Measurements from ENCODE around the gene CEMIP.
A peak's percentile ranks its signal among the peaks of the same experiment; 100 is the strongest.

The CEMIP gene

DNA sequence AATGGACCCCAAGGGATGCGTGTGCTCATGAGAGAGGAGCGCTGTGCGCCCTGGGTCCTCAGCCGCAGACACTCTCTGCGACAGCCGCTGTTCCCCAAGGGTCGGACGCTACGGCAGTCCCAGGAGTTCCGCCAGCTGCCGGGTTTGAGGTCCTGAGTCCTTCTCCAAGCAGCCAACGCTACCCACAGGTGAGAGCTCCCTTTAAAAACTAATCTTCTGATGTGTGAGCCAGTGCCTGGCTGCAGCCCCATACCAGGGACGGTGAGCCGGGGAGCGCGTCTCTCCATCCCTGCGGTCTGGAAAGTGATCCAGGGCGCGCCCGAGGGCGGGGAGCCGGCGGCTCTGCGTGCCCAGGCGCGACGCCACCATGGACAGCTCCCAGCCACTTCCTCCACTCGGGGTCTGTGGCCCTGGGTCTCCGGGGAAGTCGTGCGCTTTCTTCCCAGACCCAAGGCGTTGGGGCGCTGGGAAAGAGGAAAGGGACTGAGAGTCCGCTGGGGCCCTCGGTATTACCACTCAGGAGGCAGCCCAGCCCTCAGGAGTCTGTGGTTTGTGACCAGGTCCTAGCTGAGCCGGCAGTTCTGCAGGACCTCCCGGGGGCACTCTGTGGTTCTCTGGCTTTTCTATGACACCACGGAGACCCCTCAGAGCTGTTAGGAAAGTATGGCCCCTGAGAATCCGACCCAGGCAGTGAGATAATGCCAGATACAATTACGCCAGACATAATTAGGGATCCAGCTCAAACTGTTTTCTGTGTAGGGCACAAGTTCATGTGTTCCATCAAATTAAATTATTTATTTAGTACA lies 1.4 kb downstream of the CEMIP start (continued):
- TF ChIP-seq, protein P1, sequence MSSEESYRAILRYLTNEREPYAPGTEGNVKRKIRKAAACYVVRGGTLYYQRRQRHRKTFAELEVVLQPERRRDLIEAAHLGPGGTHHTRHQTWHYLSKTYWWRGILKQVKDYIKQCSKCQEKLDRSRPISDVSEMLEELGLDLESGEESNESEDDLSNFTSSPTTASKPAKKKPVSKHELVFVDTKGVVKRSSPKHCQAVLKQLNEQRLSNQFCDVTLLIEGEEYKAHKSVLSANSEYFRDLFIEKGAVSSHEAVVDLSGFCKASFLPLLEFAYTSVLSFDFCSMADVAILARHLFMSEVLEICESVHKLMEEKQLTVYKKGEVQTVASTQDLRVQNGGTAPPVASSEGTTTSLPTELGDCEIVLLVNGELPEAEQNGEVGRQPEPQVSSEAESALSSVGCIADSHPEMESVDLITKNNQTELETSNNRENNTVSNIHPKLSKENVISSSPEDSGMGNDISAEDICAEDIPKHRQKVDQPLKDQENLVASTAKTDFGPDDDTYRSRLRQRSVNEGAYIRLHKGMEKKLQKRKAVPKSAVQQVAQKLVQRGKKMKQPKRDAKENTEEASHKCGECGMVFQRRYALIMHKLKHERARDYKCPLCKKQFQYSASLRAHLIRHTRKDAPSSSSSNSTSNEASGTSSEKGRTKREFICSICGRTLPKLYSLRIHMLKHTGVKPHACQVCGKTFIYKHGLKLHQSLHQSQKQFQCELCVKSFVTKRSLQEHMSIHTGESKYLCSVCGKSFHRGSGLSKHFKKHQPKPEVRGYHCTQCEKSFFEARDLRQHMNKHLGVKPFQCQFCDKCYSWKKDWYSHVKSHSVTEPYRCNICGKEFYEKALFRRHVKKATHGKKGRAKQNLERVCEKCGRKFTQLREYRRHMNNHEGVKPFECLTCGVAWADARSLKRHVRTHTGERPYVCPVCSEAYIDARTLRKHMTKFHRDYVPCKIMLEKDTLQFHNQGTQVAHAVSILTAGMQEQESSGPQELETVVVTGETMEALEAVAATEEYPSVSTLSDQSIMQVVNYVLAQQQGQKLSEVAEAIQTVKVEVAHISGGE (tag by site-specific recombination; conservative IDR thresholded peaks at IDR 0.05; ENCODE audit: low read depth) = peak; percentile 51
- TF ChIP-seq GLIS1 (tag by site-specific recombination; IDR thresholded peaks at IDR 0.05) = peak; percentile 77
- TF ChIP-seq GLI4 (tag by site-specific recombination; IDR thresholded peaks at IDR 0.05) = no peak
- TF ChIP-seq, protein P2, sequence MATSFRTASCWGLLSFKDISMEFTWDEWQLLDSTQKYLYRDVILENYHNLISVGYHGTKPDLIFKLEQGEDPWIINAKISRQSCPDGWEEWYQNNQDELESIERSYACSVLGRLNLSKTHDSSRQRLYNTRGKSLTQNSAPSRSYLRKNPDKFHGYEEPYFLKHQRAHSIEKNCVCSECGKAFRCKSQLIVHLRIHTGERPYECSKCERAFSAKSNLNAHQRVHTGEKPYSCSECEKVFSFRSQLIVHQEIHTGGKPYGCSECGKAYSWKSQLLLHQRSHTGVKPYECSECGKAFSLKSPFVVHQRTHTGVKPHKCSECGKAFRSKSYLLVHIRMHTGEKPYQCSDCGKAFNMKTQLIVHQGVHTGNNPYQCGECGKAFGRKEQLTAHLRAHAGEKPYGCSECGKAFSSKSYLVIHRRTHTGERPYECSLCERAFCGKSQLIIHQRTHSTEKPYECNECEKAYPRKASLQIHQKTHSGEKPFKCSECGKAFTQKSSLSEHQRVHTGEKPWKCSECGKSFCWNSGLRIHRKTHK (tag by site-specific recombination; IDR thresholded peaks at IDR 0.05) = no peak
- no peak for TF ChIP-seq ZNF114 (tag by site-specific recombination; IDR thresholded peaks at IDR 0.05)
- TF ChIP-seq, protein P3, sequence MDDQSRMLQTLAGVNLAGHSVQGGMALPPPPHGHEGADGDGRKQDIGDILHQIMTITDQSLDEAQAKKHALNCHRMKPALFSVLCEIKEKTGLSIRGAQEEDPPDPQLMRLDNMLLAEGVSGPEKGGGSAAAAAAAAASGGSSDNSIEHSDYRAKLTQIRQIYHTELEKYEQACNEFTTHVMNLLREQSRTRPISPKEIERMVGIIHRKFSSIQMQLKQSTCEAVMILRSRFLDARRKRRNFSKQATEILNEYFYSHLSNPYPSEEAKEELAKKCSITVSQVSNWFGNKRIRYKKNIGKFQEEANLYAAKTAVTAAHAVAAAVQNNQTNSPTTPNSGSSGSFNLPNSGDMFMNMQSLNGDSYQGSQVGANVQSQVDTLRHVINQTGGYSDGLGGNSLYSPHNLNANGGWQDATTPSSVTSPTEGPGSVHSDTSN (CRISPR knock-in tag; IDR thresholded peaks at IDR 0.05) = peak; percentile 86
- no peak for TF ChIP-seq ZNF214 (tag by site-specific recombination; IDR thresholded peaks at IDR 0.05; ENCODE audit: borderline replicate concordance)
- TF ChIP-seq, protein P4, sequence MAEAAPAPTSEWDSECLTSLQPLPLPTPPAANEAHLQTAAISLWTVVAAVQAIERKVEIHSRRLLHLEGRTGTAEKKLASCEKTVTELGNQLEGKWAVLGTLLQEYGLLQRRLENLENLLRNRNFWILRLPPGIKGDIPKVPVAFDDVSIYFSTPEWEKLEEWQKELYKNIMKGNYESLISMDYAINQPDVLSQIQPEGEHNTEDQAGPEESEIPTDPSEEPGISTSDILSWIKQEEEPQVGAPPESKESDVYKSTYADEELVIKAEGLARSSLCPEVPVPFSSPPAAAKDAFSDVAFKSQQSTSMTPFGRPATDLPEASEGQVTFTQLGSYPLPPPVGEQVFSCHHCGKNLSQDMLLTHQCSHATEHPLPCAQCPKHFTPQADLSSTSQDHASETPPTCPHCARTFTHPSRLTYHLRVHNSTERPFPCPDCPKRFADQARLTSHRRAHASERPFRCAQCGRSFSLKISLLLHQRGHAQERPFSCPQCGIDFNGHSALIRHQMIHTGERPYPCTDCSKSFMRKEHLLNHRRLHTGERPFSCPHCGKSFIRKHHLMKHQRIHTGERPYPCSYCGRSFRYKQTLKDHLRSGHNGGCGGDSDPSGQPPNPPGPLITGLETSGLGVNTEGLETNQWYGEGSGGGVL (tag by site-specific recombination; IDR thresholded peaks at IDR 0.05) = no peak
- TF ChIP-seq ZNF660 (tag by site-specific recombination; IDR thresholded peaks at IDR 0.05) = 0 out of 2 replicates have a peak, but pooled peaks have one; percentile 25
- peak; percentile 87 for TF ChIP-seq ZIC2 (tag by site-specific recombination; IDR thresholded peaks at IDR 0.05)
- peak; percentile 13; the same call in 1 of the 2 replicates for TF ChIP-seq ZBTB20 (tag by site-specific recombination; IDR thresholded peaks at IDR 0.05)
- peak; percentile 33 for TF ChIP-seq ZNF341 (tag by site-specific recombination; IDR thresholded peaks at IDR 0.05; ENCODE audit: low read depth)
- TF ChIP-seq, protein P5, sequence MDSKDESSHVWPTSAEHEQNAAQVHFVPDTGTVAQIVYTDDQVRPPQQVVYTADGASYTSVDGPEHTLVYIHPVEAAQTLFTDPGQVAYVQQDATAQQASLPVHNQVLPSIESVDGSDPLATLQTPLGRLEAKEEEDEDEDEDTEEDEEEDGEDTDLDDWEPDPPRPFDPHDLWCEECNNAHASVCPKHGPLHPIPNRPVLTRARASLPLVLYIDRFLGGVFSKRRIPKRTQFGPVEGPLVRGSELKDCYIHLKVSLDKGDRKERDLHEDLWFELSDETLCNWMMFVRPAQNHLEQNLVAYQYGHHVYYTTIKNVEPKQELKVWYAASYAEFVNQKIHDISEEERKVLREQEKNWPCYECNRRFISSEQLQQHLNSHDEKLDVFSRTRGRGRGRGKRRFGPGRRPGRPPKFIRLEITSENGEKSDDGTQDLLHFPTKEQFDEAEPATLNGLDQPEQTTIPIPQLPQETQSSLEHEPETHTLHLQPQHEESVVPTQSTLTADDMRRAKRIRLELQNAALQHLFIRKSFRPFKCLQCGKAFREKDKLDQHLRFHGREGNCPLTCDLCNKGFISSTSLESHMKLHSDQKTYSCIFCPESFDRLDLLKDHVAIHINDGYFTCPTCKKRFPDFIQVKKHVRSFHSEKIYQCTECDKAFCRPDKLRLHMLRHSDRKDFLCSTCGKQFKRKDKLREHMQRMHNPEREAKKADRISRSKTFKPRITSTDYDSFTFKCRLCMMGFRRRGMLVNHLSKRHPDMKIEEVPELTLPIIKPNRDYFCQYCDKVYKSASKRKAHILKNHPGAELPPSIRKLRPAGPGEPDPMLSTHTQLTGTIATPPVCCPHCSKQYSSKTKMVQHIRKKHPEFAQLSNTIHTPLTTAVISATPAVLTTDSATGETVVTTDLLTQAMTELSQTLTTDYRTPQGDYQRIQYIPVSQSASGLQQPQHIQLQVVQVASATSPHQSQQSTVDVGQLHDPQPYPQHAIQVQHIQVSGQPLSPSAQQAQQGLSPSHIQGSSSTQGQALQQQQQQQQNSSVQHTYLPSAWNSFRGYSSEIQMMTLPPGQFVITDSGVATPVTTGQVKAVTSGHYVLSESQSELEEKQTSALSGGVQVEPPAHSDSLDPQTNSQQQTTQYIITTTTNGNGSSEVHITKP (tag by site-specific recombination; IDR thresholded peaks at IDR 0.05) = no peak; the same call in 1 of the 2 replicates
- TF ChIP-seq SETDB1 (IDR thresholded peaks at IDR 0.05; ENCODE audit: insufficient read length, low read length) = no peak
- TF ChIP-seq KLF1 (tag by site-specific recombination; IDR thresholded peaks at IDR 0.05) = 0 out of 2 replicates have a peak, but pooled peaks have one; percentile 49
- TF ChIP-seq HOXC10 (CRISPR knock-in tag; IDR thresholded peaks at IDR 0.05) = 0 out of 2 replicates have a peak, but pooled peaks have one; percentile 62
- TF ChIP-seq ZFP69B (tag by site-specific recombination; IDR thresholded peaks at IDR 0.05) = no peak

All from HEK293 (cell line).